Esophagus muscularis mucosa (tissue), 4 donors: ENCODE results near the gene EMILIN1. TPM values are rescaled to one million over a fixed set of nuclear protein-coding genes. Genes with fewer than 3 reads are reported as not detected.
"Not testable (repeated sequence)": the region's sequence is repeated elsewhere in the genome, so short reads cannot be mapped to it uniquely, and the experiment has no call there.

Experiments used
- DNase-seq: peaks from one replicate; pipeline ENCODE4 v3.0.0-alpha.2; 2017; ENCODE audit errors: extremely low spot score
- H3K27ac ChIP-seq, 4 donors: fragments of 200-600 bp; sonication (generic); replicated peaks in 1 of 4; 1 replicate in 3 of 4; 2 replicates in 1 of 4; pipeline ENCODE4 v1.5.1; 2016 to 2019; ENCODE audit warnings: mild to moderate bottlenecking in 1 of 4
- H3K27me3 ChIP-seq, 4 donors: fragments of 200-600 bp; sonication (generic); one replicate each; pipeline versions ENCODE4 v1.5.1 to v1.6.0; 2016 to 2019
- H3K36me3 ChIP-seq, 4 donors: fragments of 200-600 bp; sonication (generic); one replicate each; pipeline ENCODE4 v1.5.1; 2016 to 2019
- H3K4me1 ChIP-seq, 4 donors: fragments of 200-600 bp; sonication (generic); one replicate each; pipeline ENCODE4 v1.5.1; 2016 to 2019
- H3K4me3 ChIP-seq, 4 donors: fragments of 200-600 bp; sonication (generic); 1 replicate in 2 of 4; 2 replicates in 2 of 4; pipeline ENCODE4 v1.5.1; 2016 to 2019; ENCODE audit warnings: mild to moderate bottlenecking in 4 of 4, moderate library complexity in 1 of 4
- H3K9me3 ChIP-seq, 4 donors: fragments of 200-600 bp; sonication (generic); 1 replicate in 3 of 4; 2 replicates in 1 of 4; pipeline ENCODE4 v1.5.1; 2016 to 2019
- CTCF ChIP-seq, 3 experiments: fragments of 200-600 bp in 2 of 3; fragments of 450-650 bp in 1 of 3; sonication (generic) in 2 of 3; IDR thresholded peaks; one replicate each; pipeline ENCODE4 v1.5.1; 2017 to 2019; ENCODE audit warnings: antibody characterized with exemption in 3 of 3, mild to moderate bottlenecking in 2 of 3, moderate library complexity in 1 of 3
- EP300 ChIP-seq: sonication (generic); formaldehyde crosslinking; IDR thresholded peaks from one replicate; pipeline ENCODE4 v1.6.1; 2017; ENCODE audit warnings: antibody characterized with exemption
- POLR2A ChIP-seq: fragments of 450-650 bp; IDR thresholded peaks from one replicate; pipeline ENCODE4 v1.6.1; 2017; ENCODE audit warnings: antibody characterized with exemption, moderate library complexity, mild to moderate bottlenecking, low read depth
- POLR2AphosphoS5 ChIP-seq, 2 donors: sonication (generic); formaldehyde crosslinking; IDR thresholded peaks; one replicate each; pipeline ENCODE4 v1.6.1; 2017; ENCODE audit warnings: antibody characterized with exemption in 2 of 2
- WGBS: methylation state at CpG from one replicate; pipeline ENCODE4 v1.1.5; 2018; 5-methylcytosine and 5-hydroxymethylcytosine counted together
- intact Hi-C: fragments of 100-400 bp; cut with DNase I; formaldehyde crosslinking; loops from one replicate; pipeline ENCODE4 v1.15.1; 2023
- total RNA-seq, 4 donors: library from RNA; depleted of rRNA; stranded (reverse); fragments of >200 nt; gene quantifications; one replicate each; pipeline versions ENCODE4 v1.1.0 to v1.2.1, GENCODE V29; 2016

EMILIN1 gene
- total RNA-seq, 4 donors from 2014 or later: 126 to 288 (median 168) TPM

- H3K4me3 ChIP-seq: peak overlapping the region; percentile 75 to 98 (median 90)
- H3K9me3 ChIP-seq: no peaks in the 10 kb centered on the region
- under 1% methylated on average over 27 of the region's 34 CpGs for WGBS
- peak; percentile 83 to 84 for TF ChIP-seq POLR2AphosphoS5 (IDR thresholded peaks at IDR 0.05)
- no peak for TF ChIP-seq POLR2A
- peaks cover 5 to 34% (median 23%) of the 10 kb centered on the region in 4 donors for H3K36me3 ChIP-seq
- peak overlapping the region; percentile 98 to 99 (median 98) for H3K27ac ChIP-seq
- peaks cover 64 to 91% (median 87%) of the 10 kb centered on the region in 4 donors for H3K4me1 ChIP-seq
- intact Hi-C loops: loop anchor here (2.0 kb wide), 1 partner anchor 21 kb away; the partner anchor contains the start of gene AGBL5
- H3K27me3 ChIP-seq: no peaks in the 10 kb centered on the region
- peak; percentile 97 for DNase-seq
These were observed 6.2 kb upstream of the EMILIN1 start for GRCh38 chr2:27071990-27072830.

GRCh38 chr2:27072920-27073319 lies 5.5 kb upstream of the EMILIN1 start:
- 40% methylated on average over 5 of the region's 5 CpGs for WGBS
- H3K4me1 ChIP-seq: peaks cover 71 to 92% (median 91%) of the 10 kb centered on the region in 4 donors
- intact Hi-C loops: no loop called here
- TF ChIP-seq CTCF (IDR thresholded peaks at IDR 0.05): no peak
- TF ChIP-seq EP300: no peak
- TF ChIP-seq POLR2AphosphoS5 (IDR thresholded peaks at IDR 0.05): no peak
- TF ChIP-seq POLR2A: no peak
- H3K4me3 ChIP-seq: peak overlapping the region in 2 of 4 donors; percentile 75 to 98
- peaks cover 5 to 27% (median 20%) of the 10 kb centered on the region in 4 donors for H3K36me3 ChIP-seq
- no peaks in the 10 kb centered on the region for H3K27me3 ChIP-seq
- peak overlapping the region; percentile 98 to 99 (median 98) for H3K27ac ChIP-seq
- DNase-seq: no peak
- H3K9me3 ChIP-seq: no peaks in the 10 kb centered on the region

GRCh38 chr2:27073782-27074181 lies 4.6 kb upstream of the EMILIN1 start:
- peaks cover 0 to 18% (median 11%) of the 10 kb centered on the region in 4 donors for H3K36me3 ChIP-seq
- TF ChIP-seq EP300 (no peak), POLR2AphosphoS5 (IDR thresholded peaks at IDR 0.05) (no peak), CTCF (IDR thresholded peaks at IDR 0.05) (no peak), POLR2A (no peak)
- no peak for DNase-seq
- no peak overlapping the region for H3K4me3 ChIP-seq
- WGBS: 11% methylated on average over 2 of the region's 2 CpGs
- H3K27me3 ChIP-seq: no peaks in the 10 kb centered on the region
- peak overlapping the region; percentile 98 to 99 (median 98) for H3K27ac ChIP-seq
- no peaks in the 10 kb centered on the region for H3K9me3 ChIP-seq
- intact Hi-C loops: no loop called here
- peaks cover 68 to 89% (median 88%) of the 10 kb centered on the region in 4 donors for H3K4me1 ChIP-seq

DNA sequence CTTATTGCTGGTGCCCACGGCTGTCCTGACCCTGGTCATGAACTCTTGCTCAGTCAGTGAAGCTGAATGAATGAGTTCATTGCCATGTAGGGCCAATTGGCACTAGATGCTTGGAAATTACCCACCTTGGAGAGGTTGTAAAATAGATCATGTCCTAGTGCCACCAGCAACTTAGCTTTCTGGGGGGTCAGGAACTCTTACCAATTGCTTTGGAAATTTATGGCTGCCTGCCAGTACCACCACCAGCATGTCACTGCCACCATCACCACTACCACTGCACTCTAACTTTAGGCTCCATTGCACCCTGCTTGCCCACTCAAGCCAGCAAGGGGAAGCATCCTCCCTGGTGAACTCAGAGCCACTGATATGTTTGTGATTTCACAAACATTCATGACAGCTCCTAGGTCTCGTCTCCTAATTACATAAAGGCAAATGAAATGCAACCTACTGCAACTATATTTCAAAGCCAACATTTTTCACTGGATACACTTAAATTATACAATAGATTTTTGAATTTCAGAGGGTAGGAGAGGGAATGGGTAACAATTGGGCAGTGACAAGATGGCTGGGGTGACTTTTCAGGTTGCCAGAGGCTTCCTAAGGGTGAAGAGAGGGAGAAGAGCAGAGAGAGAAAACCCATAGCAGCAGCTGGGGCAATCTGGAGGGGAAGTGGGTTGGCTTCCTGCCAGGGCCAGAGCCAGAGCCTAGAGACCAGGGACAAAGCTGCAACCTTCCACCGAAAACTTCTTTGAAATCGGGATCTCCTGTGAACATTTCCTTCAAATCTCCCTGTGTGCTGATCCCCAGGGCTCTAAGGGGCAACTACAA lies 3.5 kb upstream of the EMILIN1 start:
- no peak for DNase-seq
- Histone ChIP-seq H3K27ac (peak overlapping the region; percentile 98 to 99 (median 98)), H3K9me3 (no peaks in the 10 kb centered on the region), H3K27me3 (no peaks in the 10 kb centered on the region), H3K4me3 (no peak overlapping the region), H3K4me1 (peaks cover 57 to 89% (median 88%) of the 10 kb centered on the region in 4 donors), H3K36me3 (peaks cover 0 to 6% (median under 1%) of the 10 kb centered on the region in 4 donors)
- WGBS: 42% methylated on average over 4 of the region's 4 CpGs
- TF ChIP-seq POLR2A (no peak), CTCF (IDR thresholded peaks at IDR 0.05) (no peak), POLR2AphosphoS5 (IDR thresholded peaks at IDR 0.05) (no peak), EP300 (no peak)
- intact Hi-C loops: no loop called here

- H3K4me3 ChIP-seq, H3K36me3 ChIP-seq, H3K27me3 ChIP-seq, intact Hi-C loops, DNase-seq, H3K9me3 ChIP-seq: not testable (repeated sequence)
- WGBS: 77% methylated on average over 6 of the region's 6 CpGs
- peaks cover 53 to 89% (median 88%) of the 10 kb centered on the region in 4 donors for H3K4me1 ChIP-seq
- H3K27ac ChIP-seq: peak overlapping the region; percentile 98 to 99 (median 98)
These were observed 2.9 kb upstream of the EMILIN1 start for GRCh38 chr2:27075566-27075871.
